PC-3 (cell line): Measurements from ENCODE around the gene BIN2.

Experiments
- CTCF ChIP-seq: fragments of 300-600 bp; sonication (generic); conservative IDR thresholded peaks from 2 replicates; pipeline ENCODE4 v1.5.1; 2017; ENCODE audit warnings: antibody characterized with exemption, low read depth, mild to moderate bottlenecking, low read length
- EZH2 ChIP-seq: fragments of 300-600 bp; sonication (generic); IDR thresholded peaks from one replicate; pipeline ENCODE4 v1.6.1; 2017; ENCODE audit warnings: antibody characterized with exemption, mild to moderate bottlenecking, low read length; ENCODE audit not compliant: unreplicated experiment
- EZH2phosphoT487 ChIP-seq: fragments of 300-600 bp; sonication (generic); IDR thresholded peaks from 2 replicates; pipeline ENCODE4 v1.6.1; 2018; ENCODE audit warnings: mild to moderate bottlenecking, antibody characterized with exemption, low read length, borderline replicate concordance

GRCh38 chr12:51348116-51348515 is 24.1 kb upstream of the BIN2 start:
- TF ChIP-seq CTCF (no peak), EZH2phosphoT487 (no peak), EZH2 (no peak)
